ENCODE results near the gene HNRNPUL1.

HNRNPUL1 gene

DNA sequence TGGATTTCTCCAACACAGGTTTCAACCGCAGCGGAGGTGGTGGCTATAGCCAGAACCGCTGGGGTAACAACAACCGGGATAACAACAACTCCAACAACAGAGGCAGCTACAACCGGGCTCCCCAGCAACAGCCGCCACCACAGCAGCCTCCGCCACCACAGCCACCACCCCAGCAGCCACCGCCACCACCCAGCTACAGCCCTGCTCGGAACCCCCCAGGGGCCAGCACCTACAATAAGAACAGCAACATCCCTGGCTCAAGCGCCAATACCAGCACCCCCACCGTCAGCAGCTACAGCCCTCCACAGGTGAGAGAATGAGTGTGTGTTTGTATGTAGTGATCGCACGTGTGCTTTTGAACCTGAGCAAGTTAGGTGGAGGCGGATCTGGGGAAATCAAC lies 39.8 kb downstream of the HNRNPUL1 start:
- TF ChIP-seq, protein P1, sequence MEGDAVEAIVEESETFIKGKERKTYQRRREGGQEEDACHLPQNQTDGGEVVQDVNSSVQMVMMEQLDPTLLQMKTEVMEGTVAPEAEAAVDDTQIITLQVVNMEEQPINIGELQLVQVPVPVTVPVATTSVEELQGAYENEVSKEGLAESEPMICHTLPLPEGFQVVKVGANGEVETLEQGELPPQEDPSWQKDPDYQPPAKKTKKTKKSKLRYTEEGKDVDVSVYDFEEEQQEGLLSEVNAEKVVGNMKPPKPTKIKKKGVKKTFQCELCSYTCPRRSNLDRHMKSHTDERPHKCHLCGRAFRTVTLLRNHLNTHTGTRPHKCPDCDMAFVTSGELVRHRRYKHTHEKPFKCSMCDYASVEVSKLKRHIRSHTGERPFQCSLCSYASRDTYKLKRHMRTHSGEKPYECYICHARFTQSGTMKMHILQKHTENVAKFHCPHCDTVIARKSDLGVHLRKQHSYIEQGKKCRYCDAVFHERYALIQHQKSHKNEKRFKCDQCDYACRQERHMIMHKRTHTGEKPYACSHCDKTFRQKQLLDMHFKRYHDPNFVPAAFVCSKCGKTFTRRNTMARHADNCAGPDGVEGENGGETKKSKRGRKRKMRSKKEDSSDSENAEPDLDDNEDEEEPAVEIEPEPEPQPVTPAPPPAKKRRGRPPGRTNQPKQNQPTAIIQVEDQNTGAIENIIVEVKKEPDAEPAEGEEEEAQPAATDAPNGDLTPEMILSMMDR (IDR thresholded peaks at IDR 0.05; ENCODE audit: low read depth, low read length, missing control alignments): no peak
- DNase-seq (ENCODE audit: low read depth): no peak

DNA sequence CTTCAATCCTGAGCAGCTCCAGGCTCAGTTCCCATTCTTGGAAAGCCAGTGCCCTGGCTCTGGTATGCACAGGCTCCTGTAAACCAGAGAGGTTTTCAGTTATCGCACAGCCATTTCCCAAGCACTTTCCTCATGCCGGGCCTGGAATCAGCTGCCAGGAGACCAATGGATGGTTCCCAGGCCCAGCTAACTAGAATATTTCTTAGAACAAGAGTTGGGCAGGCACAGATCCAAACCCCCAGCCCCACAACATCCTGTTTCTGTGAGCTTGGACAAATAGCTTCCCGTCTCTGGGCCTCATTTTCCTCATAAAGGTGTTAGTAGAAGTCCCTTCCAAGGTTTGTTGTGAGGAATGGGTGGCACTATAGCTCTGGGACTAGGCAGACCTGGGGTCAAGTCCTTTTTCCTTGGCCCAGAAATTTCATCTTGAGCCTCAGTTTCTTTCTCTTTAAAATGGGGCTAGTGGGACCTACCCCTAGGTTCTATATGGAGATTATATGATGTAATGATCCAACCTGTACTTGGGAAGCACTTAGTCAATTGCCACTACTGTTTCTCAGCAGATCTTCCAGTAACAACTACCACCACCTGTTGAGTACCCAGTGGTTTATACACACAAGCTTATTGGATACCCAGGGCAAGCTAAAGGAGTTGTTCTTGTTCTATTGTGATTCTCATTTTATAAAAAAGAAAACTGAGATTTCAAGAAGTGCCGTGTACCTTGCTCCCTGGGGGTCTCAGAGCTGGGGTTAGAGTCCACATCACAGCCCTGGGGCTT lies 40.7 kb downstream of the HNRNPUL1 start:
- DNase-seq (ENCODE audit: low read depth): no peak
- no peak overlapping the region for H3K4me3 ChIP-seq (ENCODE audit: low read depth, low read length)
- TF ChIP-seq, protein P1 (IDR thresholded peaks at IDR 0.05; ENCODE audit: low read depth, low read length, missing control alignments): no peak

More for the DNA sequence above, 39.8 kb downstream of the HNRNPUL1 start:
- no peak overlapping the region for H3K4me3 ChIP-seq (ENCODE audit: low read depth, low read length)

DNA sequence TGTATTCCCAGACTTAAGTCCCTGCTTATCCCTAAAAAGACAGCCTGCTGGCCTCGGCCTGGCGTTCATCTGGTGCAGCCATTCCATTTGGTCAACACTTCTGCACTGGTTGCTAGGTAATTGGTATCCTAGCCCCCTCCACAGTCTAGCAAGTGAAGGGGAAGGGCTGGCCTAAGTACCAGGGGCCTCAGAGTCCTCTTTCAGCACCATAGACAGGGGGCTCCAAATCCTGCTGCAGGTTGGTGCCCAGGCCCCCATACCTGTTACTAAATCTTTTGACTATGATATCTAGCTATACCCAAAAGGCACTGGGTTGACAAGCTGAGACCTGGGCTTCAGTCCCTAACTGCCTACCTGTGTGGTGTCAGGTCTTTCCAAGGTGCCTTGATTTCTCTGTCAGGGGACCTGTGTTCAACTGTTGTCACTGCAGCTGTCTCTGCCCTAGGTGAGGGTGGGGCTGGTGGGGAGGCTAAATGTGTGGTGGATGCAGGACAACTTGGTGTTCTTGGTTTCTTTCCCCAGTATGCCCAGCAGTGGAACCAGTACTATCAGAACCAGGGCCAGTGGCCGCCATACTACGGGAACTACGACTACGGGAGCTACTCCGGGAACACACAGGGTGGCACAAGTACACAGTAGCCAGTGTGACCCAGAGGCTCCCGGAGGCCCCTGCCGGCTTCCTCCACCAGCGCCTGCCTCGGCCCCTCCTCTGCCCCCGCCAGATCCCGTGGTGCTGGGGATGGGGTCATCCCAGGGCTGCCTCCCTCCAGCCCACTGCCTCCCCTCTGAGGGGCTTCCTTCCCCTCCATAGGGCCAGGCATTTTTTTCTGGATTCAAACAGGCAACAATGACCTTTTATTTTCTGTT lies 42.0 kb downstream of the HNRNPUL1 start:
- H3K4me3 ChIP-seq (ENCODE audit: low read depth, low read length): no peak overlapping the region
- TF ChIP-seq, protein P1 (IDR thresholded peaks at IDR 0.05; ENCODE audit: low read depth, low read length, missing control alignments): no peak
- no peak for DNase-seq (ENCODE audit: low read depth)

DNA sequence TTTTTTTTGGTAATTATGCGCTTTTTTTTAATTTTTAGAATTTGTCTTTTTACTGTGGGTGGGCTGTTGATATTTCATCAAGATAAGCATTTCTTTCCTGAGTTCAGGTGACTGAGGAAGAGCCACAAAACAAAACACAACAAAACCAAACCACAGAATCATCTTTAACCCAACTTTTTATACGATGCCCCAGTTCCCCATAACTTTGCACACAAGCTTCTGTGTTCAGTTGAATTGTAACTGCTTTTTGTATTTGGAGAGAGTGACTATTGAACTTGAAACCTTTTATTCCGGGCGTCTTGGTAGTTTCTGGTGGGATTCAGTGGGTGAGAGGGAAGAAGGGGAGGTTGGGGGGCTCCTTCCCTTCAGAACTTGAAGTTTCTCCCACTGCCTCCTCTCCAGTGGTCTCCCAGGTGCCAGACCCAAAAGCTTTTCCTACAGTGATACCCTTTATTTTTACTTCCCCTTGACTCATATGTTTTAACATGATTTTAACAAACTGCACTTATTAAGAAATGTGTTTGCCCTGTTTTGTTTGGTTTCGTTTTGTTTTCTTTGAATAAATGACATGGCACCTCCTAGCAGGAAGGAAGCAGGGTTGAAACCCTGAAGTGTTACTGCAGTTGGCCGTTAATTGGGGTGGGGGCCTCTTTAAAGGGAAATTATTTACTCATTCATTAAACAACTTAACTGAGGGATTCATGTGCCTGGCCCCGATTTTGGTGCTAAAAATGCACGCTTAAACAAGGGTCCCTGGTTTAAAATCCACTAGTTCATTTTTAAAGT lies 43.1 kb downstream of the HNRNPUL1 start:
- DNase-seq (ENCODE audit: low read depth): no peak
- H3K4me3 ChIP-seq (ENCODE audit: low read depth, low read length): no peak overlapping the region
- TF ChIP-seq, protein P1 (IDR thresholded peaks at IDR 0.05; ENCODE audit: low read depth, low read length, missing control alignments): no peak

DNA sequence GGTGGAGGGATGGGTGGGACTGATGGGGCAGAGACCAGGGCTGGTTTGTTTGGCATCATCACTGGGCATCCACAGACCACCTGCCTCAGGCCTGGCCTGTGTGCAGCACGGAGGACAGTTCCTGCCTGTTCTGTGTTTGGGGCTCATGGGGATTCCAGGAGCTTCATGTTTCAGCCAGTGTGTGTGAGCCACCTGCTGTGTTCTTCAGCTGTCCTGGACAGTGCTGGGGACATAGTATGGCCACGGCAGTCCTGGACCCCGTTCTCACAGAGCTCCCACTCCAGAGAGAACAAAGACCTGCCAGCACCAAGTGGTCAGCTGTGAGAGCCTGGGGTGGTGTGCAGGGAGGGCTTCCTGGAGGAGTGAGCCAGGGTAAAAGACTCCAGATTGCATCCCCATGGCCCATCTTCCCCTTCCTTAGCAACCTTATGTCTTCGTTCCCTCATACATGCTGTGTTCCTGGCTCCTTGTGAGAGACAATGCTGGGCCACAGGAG lies 43.8 kb downstream of the HNRNPUL1 start:
- TF ChIP-seq, protein P1 (IDR thresholded peaks at IDR 0.05; ENCODE audit: low read depth, low read length, missing control alignments): no peak
- no peak for DNase-seq (ENCODE audit: low read depth)
- H3K4me3 ChIP-seq (ENCODE audit: low read depth, low read length): no peak overlapping the region

DNA sequence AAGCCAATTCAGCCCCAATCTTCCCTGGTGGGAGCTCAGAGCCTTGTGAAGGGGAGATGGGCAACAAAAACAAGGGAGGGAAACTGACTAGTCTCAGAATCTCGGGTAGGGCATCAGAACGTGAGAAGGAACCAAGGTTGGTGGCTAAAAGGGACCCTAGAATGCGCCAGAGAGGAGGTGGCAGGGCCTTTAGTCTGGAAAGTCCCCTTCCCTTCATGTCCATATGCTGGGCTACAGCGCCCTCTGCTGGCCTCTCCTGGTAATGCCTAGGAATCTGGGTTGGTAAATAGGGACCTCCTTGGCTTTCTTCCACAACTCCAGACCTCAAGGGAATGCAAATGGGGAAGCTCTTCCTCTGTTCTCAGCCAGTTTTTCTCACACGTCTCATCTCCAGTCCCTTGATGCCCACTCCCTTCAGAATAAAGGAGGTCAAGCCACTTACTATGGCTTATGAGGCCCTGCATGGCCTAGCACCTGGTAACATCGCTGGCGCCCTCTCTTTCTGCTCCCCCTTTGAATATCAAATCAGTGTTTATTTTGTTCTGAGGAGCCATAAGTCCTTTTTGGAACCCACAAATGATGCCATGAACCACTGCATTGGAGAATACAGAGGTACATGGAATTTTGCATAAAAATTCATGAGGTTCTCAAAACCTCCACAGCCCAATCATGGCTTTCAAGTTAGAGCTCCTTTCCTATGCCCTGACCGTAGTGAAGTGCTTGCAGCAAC lies 44.4 kb downstream of the HNRNPUL1 start:
- H3K4me3 ChIP-seq (ENCODE audit: low read depth, low read length): peak overlapping the region; percentile 80; the same call in 1 of the 2 replicates
- DNase-seq (ENCODE audit: low read depth): peak; percentile 73
- TF ChIP-seq, protein P1 (IDR thresholded peaks at IDR 0.05; ENCODE audit: low read depth, low read length, missing control alignments): peak; percentile 97

Measured in GM12864 (cell line).